GM19467 (cell line): ENCODE measurements around the gene IZUMO3.
"Not testable (repeated sequence)": the region's sequence is repeated elsewhere in the genome, so short reads cannot be mapped to it uniquely, and the experiment has no call there.

ENCODE experiments used
- ATAC-seq: cut with Tn5 transposase; IDR thresholded peaks from one replicate; pipeline ENCODE4 v1.9.1; 2021; ENCODE audit warnings: mild to moderate bottlenecking, moderate library complexity; ENCODE audit not compliant: unreplicated experiment

IZUMO3 gene

GRCh38 chr9:24545847-24546522, at the start of gene IZUMO3:
IZUMO3 (minus strand) TSS chr9:24545897; CDS start chr9:24545649, 248 bp downstream.
- no peak for ATAC-seq

GRCh38 chr9:24594234-24594850, 48.6 kb upstream of the IZUMO3 start:
- no peak for ATAC-seq

GRCh38 chr9:24590432-24590831, 44.7 kb upstream of the IZUMO3 start:
- no peak for ATAC-seq

- ATAC-seq = no peak
These were observed 42.2 kb upstream of the IZUMO3 start for GRCh38 chr9:24587883-24588282.

- ATAC-seq = no peak
These were observed 36.7 kb upstream of the IZUMO3 start for GRCh38 chr9:24582146-24583126.

- ATAC-seq = not testable (repeated sequence)
These were observed 34.3 kb upstream of the IZUMO3 start for GRCh38 chr9:24580005-24580404.

- no peak for ATAC-seq
These were observed 26.7 kb upstream of the IZUMO3 start for GRCh38 chr9:24572406-24572805.

GRCh38 chr9:24561957-24562356, 16.3 kb upstream of the IZUMO3 start:
- no peak for ATAC-seq

GRCh38 chr9:24553183-24553552, 7.5 kb upstream of the IZUMO3 start:
- ATAC-seq = no peak

GRCh38 chr9:24552526-24553182, 7.0 kb upstream of the IZUMO3 start:
- no peak for ATAC-seq

GRCh38 chr9:24545285-24545684, 412 bp downstream of the IZUMO3 start:
- no peak for ATAC-seq

GRCh38 chr9:24518545-24518944, 27.2 kb downstream of the IZUMO3 start:
- ATAC-seq = no peak

GRCh38 chr9:24516463-24516862, 29.2 kb downstream of the IZUMO3 start:
- ATAC-seq = no peak

- no peak for ATAC-seq
These were observed 35.8 kb downstream of the IZUMO3 start for GRCh38 chr9:24509850-24510249.

- no peak for ATAC-seq
These were observed 41.2 kb downstream of the IZUMO3 start for GRCh38 chr9:24504521-24504920.

- ATAC-seq = no peak
These were observed 43.3 kb downstream of the IZUMO3 start for GRCh38 chr9:24502206-24502937.

- ATAC-seq = no peak
These were observed 44.9 kb downstream of the IZUMO3 start for GRCh38 chr9:24500761-24501160.

GRCh38 chr9:24498632-24499031, 47.1 kb downstream of the IZUMO3 start:
- ATAC-seq = no peak

- ATAC-seq = no peak
These were observed 48.0 kb downstream of the IZUMO3 start for GRCh38 chr9:24497671-24498070.
